RWPE1 (cell line): ENCODE results near the gene TBL3.

Experiments used
- CTCF ChIA-PET: fragments of 350-600 bp; sonication (Branson Sonifier 250); formaldehyde crosslinking; extraction: SDS; loops from one replicate; lab custom pipeline; 2021; lab: Yijun Ruan, JAX
- POLR2A ChIA-PET: fragments of 400-600 bp; formaldehyde crosslinking; extraction: SDS; loops from one replicate; lab custom pipeline; 2020; ENCODE audit warnings: antibody characterized with exemption; ENCODE audit not compliant: low non-redundant PET; lab: Yijun Ruan, JAX
- DNase-seq: peaks from one replicate; pipeline ENCODE4 v3.0.0; 2012; ENCODE audit warnings: low spot score
- H3K27ac ChIP-seq: fragments of 450-650 bp; 2 replicates; pipeline ENCODE4 v1.5.1; 2017
- TF ChIP-seq, protein P1 (sequence below): fragments of 450-650 bp; conservative IDR thresholded peaks from 2 replicates; pipeline ENCODE4 v1.5.1; 2017; ENCODE audit warnings: low read depth, mild to moderate bottlenecking

The TBL3 gene

DNA sequence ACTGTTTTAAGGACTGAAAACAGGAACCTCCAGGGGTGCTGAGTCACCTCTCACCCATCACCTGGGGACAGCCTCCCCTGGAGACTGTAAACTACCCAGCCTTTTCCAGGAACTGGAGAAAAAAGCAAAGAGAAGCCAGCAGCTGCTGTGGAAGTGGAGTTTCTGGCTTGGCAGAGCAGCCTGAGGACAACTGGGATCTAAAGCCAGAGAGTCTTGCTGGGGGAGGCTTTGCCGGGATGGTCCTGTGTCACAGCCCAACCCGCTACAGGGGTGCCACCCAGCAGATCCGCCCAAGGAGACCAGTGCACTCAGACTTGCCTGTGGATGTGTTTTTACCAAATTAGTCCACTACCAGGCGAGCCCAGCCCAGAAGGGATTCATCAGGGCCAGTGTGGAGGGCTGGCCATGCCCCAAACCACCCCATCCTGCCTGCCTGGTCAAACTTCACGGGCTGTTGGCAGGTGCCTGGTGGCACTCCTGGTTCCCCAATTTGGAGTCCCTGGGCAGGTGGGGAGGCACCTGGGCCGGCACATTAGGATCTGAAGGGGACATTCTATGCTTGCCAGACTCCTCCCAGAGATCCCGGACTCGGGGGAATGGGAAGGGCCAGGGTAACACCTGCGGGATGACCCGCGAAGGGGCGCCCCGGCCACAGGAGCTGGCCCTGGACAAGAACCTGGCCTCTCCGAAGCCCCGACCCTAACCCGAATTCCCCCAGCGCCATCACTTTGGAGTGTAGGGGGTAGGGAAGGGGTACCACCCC is 29.6 kb upstream of the TBL3 start:
- POLR2A ChIA-PET, result no interaction called here
- CTCF ChIA-PET, result interaction anchor here (0.6 to 2.1 kb wide), 2 partner anchors 10 to 13 kb away, joined by 4 to 12 read pairs; no protein-coding TSS in a partner anchor
- peak; percentile 30 for DNase-seq
- peak overlapping the region; percentile 73 for H3K27ac ChIP-seq
- TF ChIP-seq, protein P1, sequence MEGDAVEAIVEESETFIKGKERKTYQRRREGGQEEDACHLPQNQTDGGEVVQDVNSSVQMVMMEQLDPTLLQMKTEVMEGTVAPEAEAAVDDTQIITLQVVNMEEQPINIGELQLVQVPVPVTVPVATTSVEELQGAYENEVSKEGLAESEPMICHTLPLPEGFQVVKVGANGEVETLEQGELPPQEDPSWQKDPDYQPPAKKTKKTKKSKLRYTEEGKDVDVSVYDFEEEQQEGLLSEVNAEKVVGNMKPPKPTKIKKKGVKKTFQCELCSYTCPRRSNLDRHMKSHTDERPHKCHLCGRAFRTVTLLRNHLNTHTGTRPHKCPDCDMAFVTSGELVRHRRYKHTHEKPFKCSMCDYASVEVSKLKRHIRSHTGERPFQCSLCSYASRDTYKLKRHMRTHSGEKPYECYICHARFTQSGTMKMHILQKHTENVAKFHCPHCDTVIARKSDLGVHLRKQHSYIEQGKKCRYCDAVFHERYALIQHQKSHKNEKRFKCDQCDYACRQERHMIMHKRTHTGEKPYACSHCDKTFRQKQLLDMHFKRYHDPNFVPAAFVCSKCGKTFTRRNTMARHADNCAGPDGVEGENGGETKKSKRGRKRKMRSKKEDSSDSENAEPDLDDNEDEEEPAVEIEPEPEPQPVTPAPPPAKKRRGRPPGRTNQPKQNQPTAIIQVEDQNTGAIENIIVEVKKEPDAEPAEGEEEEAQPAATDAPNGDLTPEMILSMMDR, result no peak

DNA sequence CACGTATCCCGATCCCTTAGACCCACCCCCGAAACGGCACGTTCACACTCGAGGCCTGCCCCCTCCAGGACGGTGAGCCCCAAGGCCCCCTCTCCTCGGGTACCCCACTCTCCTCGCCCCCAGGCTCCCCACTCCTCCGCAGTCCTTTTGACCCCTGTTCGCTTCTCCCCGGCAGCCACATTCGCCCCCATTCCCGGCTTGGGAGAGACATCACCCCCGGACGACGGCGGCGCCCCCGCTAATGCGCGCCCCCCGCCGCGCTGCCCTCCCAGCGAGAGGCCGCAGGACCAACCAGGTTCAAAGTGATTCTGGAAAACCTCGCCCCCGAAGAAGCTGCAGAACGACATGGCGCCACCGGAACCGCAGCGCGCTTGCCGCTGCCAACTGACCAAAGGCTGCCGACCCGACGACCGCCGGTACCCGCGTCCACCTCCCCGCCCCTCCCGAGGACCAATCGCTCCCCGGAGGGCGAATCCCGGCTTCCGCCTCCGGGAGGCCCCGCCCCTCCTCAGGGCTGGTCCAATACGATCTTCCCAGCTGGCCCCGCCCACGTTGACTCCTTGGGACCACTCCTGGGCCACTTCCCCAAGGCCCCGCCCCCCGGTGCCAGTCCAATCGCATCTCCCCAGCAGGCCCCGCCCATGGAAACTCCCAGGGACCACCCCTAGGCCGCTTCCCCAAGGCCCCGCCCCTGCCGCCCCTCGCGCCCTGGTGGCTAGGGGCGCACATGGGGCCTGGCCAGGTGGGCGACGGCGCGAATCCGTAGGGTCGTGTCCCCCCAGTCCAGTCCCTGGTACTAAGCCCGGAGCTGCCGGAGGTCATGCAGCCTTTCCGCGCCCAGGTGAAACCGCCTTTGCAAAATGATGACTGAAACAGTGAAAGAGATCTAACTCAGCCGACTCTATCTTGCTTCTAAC is 28.8 kb upstream of the TBL3 start, which contains the start of gene MSRB1:
MSRB1 (minus strand) TSS at position 390 of the 917 bp plus-strand sequence; CDS start at position 347, 43 bp downstream.
- TF ChIP-seq, protein P1, result no peak
- peak within 1 kb of the TSS; percentile 73 for H3K27ac ChIP-seq
- DNase-seq, result peak; percentile 98
- POLR2A ChIA-PET, result interaction anchor here (0.5 to 1.0 kb wide), 4 partner anchors 16 to 43 kb away, joined by 3 to 5 read pairs (median 3); partner anchors contain the start of gene NDUFB10
- CTCF ChIA-PET, result no interaction called here

DNA sequence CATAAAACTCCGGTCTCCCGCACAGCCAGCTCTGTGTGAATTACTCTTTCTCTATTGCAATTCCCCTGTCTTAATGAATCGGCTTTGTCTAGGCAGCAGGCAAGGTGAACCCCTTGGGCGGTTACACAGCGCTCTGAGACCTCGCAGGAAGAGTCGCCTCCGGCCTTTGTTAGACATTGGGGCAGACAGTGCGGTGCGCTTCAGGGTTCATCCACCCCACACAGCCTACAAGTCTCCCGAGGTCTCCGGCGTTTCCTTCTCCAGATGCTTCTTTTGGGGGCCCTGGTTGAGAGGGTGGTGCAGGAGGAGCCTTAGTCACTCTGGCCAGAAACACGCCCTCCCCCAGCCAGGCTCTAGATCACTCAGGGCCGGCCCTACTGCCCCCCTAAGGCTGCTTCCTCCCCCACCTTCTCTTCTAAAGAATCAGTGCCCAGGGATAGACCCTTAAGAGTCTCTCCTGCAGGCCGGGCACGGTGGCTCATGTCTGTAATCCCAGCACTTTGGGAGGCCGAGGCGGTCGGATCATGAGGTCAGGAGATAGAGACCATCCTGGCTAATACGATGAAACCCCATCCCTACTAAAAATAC is 27.1 kb upstream of the TBL3 start:
- H3K27ac ChIP-seq, result no peak overlapping the region
- TF ChIP-seq, protein P1, result no peak
- ChIA-PET POLR2A (interaction anchor here (0.7 kb wide), 1 partner anchor 8 kb away, joined by 3 read pairs; no protein-coding TSS in a partner anchor), CTCF (interaction anchor here (0.7 kb wide), 2 partner anchors 28 to 107 kb away, joined by 3 read pairs; no protein-coding TSS in a partner anchor)
- no peak for DNase-seq

DNA sequence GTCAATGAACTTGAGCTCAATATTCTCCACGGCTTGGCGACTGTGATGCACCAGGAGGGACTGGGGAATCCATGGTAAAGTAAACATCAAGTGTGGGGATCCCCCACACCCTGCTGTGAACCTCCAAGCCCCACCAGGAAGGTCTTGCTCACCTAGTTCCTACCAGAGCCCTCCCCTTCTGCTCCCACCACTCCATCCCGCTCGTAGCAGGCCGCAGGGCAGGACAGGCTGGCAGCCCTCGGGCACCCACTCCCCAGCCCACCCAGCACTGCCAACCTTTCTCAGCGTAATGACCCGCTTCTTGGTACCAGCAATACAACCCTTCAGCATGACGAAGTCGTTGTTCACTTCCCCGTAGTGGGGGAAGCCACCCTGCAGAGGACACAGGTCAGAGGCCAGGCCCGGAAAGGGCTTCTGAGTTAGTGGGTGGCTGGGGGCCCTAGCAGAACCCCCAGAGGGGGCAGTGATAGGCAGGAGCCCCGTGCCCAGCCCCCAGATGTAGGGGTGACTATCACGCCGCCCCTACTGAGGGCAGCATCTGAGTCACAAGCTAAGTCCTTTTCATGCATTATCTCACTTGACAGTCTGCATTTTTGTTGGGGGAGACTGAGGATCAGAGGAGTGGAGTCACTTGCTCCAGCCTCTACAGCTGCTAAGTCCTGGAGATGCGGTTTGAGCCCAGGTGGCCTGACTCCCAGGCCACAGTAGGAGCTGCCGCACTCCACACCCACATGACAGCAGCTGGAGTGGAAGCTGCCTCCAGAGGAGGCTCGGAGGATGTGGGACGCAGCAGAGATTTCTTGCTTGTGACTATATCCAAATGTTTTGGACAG is 26.1 kb upstream of the TBL3 start:
- ChIA-PET POLR2A (interaction anchor here (0.6 kb wide), 1 partner anchor 16 kb away, joined by 3 read pairs; no protein-coding TSS in a partner anchor), CTCF (interaction anchor here (0.5 kb wide), 1 partner anchor 51 kb away, joined by 6 read pairs; no protein-coding TSS in a partner anchor)
- TF ChIP-seq, protein P1, result no peak
- H3K27ac ChIP-seq, result no peak overlapping the region
- DNase-seq, result no peak

DNA sequence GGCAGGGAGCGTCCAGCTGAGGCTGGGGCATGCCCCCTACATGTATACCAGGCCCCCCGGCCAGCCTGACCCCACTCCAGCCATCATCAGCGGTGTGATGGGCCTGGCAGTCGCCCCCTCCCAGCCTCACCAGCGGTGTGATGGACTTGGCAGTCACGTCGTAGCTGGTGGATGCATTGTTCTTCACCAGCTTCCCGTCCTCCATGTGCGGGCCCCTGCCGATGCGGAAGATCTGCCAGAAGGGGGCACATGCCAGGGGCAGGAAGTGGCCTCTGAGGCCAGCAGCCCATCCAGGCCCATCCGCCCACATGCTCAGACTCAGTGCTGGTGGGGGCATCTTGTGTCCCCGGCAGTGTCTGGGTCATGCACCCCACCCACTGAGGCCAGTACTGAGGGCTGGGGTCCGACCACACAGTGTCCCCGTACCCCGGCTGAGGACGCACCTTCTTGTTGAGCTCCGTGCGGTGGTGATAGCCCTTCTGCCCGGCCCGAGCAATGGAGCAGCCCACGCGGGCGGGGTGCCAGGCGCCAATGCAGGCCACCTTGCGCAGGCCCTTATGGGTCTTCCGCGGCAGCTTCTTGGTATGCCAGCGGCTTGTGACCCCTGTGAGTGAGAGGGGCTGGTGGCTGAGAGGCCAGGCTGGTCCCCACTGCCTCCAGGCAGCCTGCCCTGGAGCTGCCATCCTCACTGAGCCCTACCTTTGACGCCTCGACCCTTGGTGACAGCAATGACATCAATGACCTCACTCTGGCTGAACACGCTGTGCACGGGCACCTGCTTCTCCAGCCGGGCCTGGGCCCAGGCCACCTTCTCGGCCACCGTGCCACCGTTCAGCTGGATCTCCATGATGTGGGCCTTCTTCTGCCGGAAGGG is 25.1 kb upstream of the TBL3 start:
- CTCF ChIA-PET, result interaction anchor here (0.5 to 0.6 kb wide), 2 partner anchors 50 to 269 kb away, joined by 3 to 6 read pairs; no protein-coding TSS in a partner anchor
- DNase-seq, result no peak
- POLR2A ChIA-PET, result no interaction called here
- H3K27ac ChIP-seq, result no peak overlapping the region
- TF ChIP-seq, protein P1, result no peak
